LNCaP clone FGC (cell line): ENCODE measurements around the gene WWP2.
"Not testable (repeated sequence)": the region's sequence is repeated elsewhere in the genome, so short reads cannot be mapped to it uniquely, and the experiment has no call there.

ENCODE experiments used
- DNase-seq: peaks from one replicate; pipeline ENCODE4 v3.0.0-alpha.2; 2011; ENCODE audit warnings: low read depth
- H3K4me3 ChIP-seq: 2 replicates; pipeline ENCODE4 v1.5.1; 2011; ENCODE audit warnings: mild to moderate bottlenecking, low read depth, low read length, control low read depth
- TF ChIP-seq, protein P1 (sequence below): IDR thresholded peaks from 2 replicates; pipeline ENCODE4 v1.5.1; 2012; ENCODE audit warnings: mild to moderate bottlenecking; ENCODE audit not compliant: control insufficient read depth, insufficient read depth; ENCODE audit errors: extremely low read depth

The WWP2 gene

GRCh38 chr16:69796285-69797118 lies 34.4 kb downstream of the WWP2 start:
- no peak for DNase-seq
- H3K4me3 ChIP-seq: no peak overlapping the region
- TF ChIP-seq, protein P1, sequence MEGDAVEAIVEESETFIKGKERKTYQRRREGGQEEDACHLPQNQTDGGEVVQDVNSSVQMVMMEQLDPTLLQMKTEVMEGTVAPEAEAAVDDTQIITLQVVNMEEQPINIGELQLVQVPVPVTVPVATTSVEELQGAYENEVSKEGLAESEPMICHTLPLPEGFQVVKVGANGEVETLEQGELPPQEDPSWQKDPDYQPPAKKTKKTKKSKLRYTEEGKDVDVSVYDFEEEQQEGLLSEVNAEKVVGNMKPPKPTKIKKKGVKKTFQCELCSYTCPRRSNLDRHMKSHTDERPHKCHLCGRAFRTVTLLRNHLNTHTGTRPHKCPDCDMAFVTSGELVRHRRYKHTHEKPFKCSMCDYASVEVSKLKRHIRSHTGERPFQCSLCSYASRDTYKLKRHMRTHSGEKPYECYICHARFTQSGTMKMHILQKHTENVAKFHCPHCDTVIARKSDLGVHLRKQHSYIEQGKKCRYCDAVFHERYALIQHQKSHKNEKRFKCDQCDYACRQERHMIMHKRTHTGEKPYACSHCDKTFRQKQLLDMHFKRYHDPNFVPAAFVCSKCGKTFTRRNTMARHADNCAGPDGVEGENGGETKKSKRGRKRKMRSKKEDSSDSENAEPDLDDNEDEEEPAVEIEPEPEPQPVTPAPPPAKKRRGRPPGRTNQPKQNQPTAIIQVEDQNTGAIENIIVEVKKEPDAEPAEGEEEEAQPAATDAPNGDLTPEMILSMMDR: peak; percentile 80

DNA sequence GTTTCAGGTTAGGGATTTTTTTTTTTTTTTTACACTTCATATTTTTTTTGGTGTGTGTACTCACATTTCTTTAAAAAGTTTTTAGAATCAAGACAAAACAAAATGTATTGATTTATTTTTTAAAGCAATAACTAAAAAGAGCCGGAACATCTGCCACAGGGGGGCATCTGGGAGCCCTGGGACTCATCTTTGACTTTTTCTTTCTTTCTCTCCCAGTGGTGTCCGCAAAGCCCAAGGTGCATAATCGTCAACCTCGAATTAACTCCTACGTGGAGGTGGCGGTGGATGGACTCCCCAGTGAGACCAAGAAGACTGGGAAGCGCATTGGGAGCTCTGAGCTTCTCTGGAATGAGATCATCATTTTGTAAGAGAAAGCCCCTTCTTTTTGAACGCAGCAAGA lies 36.3 kb downstream of the WWP2 start:
- H3K4me3 ChIP-seq: no peak overlapping the region
- TF ChIP-seq, protein P1: no peak
- no peak for DNase-seq

GRCh38 chr16:69799611-69800031 lies 37.5 kb downstream of the WWP2 start:
- no peak overlapping the region for H3K4me3 ChIP-seq
- TF ChIP-seq, protein P1: no peak
- DNase-seq: no peak

DNA sequence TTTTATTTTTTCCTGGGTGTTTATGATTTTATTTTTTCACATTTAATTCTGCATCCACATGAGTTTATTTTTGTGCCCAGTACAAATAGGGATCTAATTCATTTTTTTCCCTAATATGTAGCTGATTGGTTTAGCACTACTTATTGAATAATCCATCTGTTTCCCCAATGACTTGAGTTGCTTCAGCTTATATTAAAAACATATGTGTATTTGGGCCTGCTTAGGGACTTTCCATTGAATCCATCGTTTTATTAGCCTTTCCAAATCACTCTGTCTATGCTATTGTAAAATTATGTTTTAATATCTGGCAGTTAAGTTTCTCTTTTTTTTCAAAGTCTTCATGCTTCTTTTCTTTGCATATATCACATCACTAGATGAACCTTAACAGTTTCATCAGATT lies 42.2 kb downstream of the WWP2 start:
- no peak for DNase-seq
- TF ChIP-seq, protein P1: no peak
- H3K4me3 ChIP-seq: no peak overlapping the region

DNA sequence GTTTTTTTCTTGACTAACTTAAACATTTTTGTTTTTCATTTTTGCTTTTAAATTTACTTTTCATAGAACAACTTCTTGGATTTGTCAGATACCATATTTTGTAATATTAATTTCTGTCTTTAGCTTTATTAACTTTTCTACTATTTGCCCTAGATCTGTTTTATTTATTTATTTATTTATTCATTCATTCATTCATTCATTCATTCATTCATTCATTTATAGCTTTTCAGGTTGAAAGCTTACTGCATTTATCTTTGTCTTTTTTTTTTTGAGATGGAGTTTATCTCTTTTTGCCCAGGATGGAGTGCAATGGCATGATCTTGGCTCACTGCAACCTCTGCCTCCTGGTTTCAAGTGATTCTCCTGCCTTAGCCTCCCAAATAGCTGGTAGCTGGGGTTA lies 44.6 kb downstream of the WWP2 start:
- not testable (repeated sequence) for DNase-seq, H3K4me3 ChIP-seq

DNA sequence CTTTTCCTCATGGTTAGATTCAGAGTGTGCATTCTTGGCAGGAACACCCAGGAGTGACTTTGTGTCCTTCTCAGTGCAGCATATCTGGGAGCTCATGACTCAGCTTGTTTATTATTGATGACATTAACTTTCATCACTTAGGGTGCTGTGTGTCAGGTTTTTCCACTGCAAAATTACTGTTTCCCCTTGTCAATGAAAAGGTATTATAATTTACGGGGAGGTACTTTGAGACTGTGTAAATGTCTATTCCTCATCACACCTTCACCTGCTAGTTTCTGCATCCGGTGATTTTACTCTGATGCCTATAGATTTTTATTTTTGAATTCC lies 50.5 kb downstream of the WWP2 start:
- TF ChIP-seq, protein P1: no peak
- no peak for DNase-seq
- H3K4me3 ChIP-seq: no peak overlapping the region

DNA sequence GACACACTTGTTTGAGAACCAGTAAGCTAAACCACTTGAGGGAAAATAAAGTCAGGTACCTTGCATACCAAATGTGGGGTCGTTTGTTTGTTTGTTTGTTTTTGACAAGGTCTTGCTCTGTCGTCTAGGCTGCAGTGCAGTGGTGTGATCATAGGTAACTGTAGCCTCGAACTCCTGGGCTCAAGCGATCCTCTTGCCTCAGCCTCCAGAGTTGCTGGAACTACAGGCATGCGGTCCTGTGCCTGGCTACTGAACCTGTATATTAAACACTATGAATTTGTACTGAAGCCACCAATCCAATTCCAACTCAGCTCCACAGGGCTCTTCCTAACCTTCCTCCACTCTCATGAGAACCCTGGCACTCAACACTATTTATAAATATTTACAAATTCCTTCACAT lies 51.9 kb downstream of the WWP2 start:
- TF ChIP-seq, protein P1: no peak
- no peak for DNase-seq

More for the DNA sequence above, 51.9 kb downstream of the WWP2 start:
- no peak overlapping the region for H3K4me3 ChIP-seq
